NK-92 treated with Interleukin-12 subunit alpha and Interleukin-12 subunit beta, amount 100 ng/mL, for 24 hours (cell line): ENCODE data around the gene STING1.
"Not testable (repeated sequence)": the region's sequence is repeated elsewhere in the genome, so short reads cannot be mapped to it uniquely, and the experiment has no call there.

ENCODE experiments used
- DNase-seq: peaks from one replicate; lab custom pipeline; 2025; lab: John Stamatoyannopoulos, UW

The STING1 gene

GRCh38 chr5:139482050-139482889 lies at the start of gene STING1:
TSS of gene STING1 (minus strand) at chr5:139482758. CDS start at chr5:139481704, 1,054 bp downstream.
- peak; percentile 59 for DNase-seq

- DNase-seq = no peak
These were observed 49.2 kb upstream of the STING1 start for GRCh38 chr5:139531772-139532169.

DNA sequence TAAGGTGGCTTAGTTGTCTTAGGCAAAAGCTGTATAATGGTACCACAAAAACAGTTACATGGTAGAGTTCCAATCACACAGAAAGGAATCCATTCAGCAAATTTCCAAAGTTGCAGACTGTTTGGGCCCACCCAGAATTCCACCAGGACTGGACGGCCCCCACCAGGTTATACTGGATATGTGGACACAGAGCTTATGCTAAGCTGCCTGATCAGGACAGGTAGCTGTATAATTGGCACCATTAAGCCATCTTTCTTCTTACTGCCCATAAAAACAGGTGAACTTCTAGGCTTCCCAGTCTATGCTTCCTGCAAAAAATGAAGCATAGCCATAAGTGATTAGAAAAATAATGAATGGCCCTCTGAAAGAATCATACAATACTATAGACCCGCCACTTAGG lies 47.5 kb upstream of the STING1 start:
- not testable (repeated sequence) for DNase-seq

- not testable (repeated sequence) for DNase-seq
These were observed 46.1 kb upstream of the STING1 start for GRCh38 chr5:139528695-139529094.

GRCh38 chr5:139527896-139528467 lies 45.4 kb upstream of the STING1 start:
- DNase-seq = not testable (repeated sequence)

DNA sequence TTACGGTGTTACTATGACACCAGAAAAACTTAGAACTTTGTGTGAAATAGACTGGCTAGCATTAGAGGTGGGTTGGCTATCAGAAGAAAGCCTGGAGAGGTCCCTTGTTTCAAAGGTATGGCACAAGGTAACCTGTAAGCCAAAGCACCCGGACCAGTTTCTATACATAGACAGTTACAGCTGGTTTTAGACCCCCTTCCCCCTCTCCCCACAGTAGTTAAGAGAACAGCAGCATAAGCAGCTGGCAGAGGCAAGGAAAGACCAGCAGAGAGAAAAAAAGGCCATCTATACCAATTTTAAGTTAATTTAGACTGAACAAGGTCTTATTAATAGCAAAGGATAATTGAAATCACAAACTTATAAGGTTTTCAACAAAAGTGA lies 44.5 kb upstream of the STING1 start:
- not testable (repeated sequence) for DNase-seq

- DNase-seq = not testable (repeated sequence)
These were observed 43.9 kb upstream of the STING1 start for GRCh38 chr5:139526309-139527089.

DNA sequence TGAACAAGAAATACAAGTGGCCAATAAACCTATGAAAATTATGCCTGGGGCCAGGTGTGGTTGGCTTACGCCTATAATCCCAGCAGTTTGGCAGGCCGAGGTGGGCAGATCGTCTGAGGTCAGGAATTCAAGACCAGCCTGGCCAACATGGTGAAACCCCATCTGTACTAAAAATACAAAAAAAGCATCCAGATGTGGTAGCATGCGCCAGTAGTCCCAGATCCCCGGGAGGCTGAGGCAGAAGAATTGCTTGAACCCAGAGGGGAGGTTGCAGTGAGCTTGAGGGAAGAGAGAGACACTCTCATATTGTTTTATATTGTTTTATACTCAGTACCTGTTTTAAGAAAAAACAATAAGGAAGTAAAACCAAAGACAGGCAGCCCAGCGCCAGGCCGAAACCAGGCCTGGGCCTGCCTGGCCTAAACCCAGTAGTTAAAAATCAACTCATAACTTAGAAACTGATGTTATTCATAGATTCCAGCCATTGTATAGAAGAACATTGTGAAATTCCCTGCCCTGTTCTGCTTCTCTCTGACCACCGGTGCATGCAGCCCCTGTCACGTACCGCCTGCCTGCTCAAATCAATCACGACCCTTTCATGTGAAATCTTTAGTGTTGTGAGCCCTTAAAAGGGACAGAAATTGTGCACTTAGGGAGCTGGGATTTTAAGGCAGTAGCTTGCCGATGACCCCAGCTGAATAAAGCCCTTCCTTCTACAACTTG lies 43.2 kb upstream of the STING1 start:
- DNase-seq = not testable (repeated sequence)

GRCh38 chr5:139524940-139525585 lies 42.5 kb upstream of the STING1 start:
- no peak for DNase-seq

- no peak for DNase-seq
These were observed 41.9 kb upstream of the STING1 start for GRCh38 chr5:139524446-139524845.

- DNase-seq = no peak
These were observed 41.3 kb upstream of the STING1 start for GRCh38 chr5:139523635-139524445.

- DNase-seq = peak; percentile 77
These were observed 35.4 kb upstream of the STING1 start for GRCh38 chr5:139517683-139518564.

- DNase-seq = no peak
These were observed 31.9 kb upstream of the STING1 start for GRCh38 chr5:139514486-139514856.

DNA sequence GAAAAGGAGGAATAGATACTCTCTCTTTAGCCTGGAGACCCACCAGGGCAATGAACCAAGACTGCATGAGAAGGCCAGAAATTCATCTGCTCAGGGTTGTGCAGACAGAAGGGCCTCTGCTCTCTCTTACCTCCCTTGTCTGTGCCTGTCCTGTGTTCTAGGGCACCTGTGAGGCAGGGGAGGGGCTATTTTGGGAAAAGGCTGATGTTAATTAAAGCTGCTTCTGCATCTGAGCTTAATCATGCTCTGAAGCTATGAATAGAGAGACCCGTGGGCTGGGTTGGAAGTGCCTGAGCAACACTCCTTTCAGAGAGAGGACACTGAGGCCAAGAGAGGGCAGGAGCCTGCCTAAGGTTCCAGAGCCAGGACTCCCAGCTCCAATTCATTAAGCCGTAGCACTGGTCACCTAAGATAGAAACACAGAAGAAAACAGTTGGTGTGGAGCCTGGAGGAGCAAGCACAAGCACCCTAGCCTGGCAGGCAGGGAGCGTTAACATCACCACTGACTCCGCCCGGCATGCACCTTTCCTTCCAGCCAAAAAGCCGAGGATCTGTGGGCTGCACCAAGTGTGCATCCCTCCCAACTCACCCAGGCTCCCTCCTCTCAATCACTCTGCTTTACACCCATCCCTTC lies 31.4 kb upstream of the STING1 start:
- DNase-seq = no peak

DNA sequence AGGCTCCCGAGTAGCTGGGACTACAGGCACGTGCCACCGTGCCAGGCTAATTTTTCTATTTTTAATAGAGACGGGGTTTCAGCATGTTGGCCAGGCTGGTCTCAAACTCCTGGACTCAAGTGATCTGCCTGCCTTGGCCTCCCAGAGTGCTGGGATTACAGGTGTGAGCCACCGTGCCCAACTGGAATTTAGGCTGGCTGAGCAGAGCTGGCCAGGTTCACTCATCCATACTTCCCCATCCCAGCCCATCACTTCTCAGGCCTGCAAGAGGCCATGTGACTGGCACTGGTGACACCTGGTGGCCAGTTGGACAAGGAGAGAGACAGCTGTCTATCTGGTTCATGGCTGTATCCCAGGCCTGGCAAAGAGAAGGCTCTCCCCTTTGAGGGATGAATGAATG lies 30.9 kb upstream of the STING1 start:
- peak; percentile 56 for DNase-seq

- no peak for DNase-seq
These were observed 30.3 kb upstream of the STING1 start for GRCh38 chr5:139512786-139513390.

- DNase-seq = not testable (repeated sequence)
These were observed 22.2 kb upstream of the STING1 start for GRCh38 chr5:139504722-139505121.

- not testable (repeated sequence) for DNase-seq
These were observed 21.3 kb upstream of the STING1 start for GRCh38 chr5:139503879-139504278.
